T-helper 1 cell treated with Interleukin-12 subunit alpha and Interleukin-12 subunit beta and Interleukin-4 antibody, amounts not matched to agents 30 μg/mL and 1 μg/mL, for 36 hours (primary cell): ENCODE measurements around the gene SLC22A5.
"Not testable (repeated sequence)": the region's sequence is repeated elsewhere in the genome, so short reads cannot be mapped to it uniquely, and the experiment has no call there.

ENCODE experiments used
- H3K27ac Mint-ChIP-seq: one replicate; pipeline ENCODE4 v1.8.0; 2021; ENCODE audit warnings: mild to moderate bottlenecking, mixed read lengths
- H3K27me3 Mint-ChIP-seq: one replicate; pipeline ENCODE4 v1.8.0; 2021; ENCODE audit warnings: low read depth, mixed read lengths
- H3K36me3 Mint-ChIP-seq: one replicate; pipeline ENCODE4 v1.8.0; 2021; ENCODE audit warnings: low read depth, mixed read lengths
- H3K4me1 Mint-ChIP-seq: one replicate; pipeline ENCODE4 v1.8.0; 2021; ENCODE audit warnings: low read depth, mixed read lengths
- H3K4me3 Mint-ChIP-seq: one replicate; pipeline ENCODE4 v1.8.0; 2021; ENCODE audit warnings: mild to moderate bottlenecking, moderate library complexity, mixed read lengths
- H3K9me3 Mint-ChIP-seq: one replicate; pipeline ENCODE4 v1.8.0; 2021; ENCODE audit warnings: mixed read lengths

The SLC22A5 gene

GRCh38 chr5:132428484-132429462, 59.3 kb downstream of the SLC22A5 start:
- Mint-ChIP-seq H3K4me3 (peak overlapping the region; percentile 82), H3K27me3 (no peaks in the 10 kb centered on the region), H3K36me3 (peaks cover 60% of the 10 kb centered on the region), H3K9me3 (no peaks in the 10 kb centered on the region), H3K4me1 (peaks cover 88% of the 10 kb centered on the region), H3K27ac (peak overlapping the region; percentile 99)

- Mint-ChIP-seq H3K27me3 (no peaks in the 10 kb centered on the region), H3K4me3 (peak overlapping the region; percentile 32), H3K36me3 (peaks cover 61% of the 10 kb centered on the region), H3K9me3 (no peaks in the 10 kb centered on the region), H3K27ac (peak overlapping the region; percentile 99), H3K4me1 (peaks cover 86% of the 10 kb centered on the region)
Measured at GRCh38 chr5:132429463-132430440, 60.2 kb downstream of the SLC22A5 start.

GRCh38 chr5:132430746-132431145, 61.2 kb downstream of the SLC22A5 start:
- Mint-ChIP-seq H3K27me3 (no peaks in the 10 kb centered on the region), H3K9me3 (no peaks in the 10 kb centered on the region), H3K36me3 (peaks cover 64% of the 10 kb centered on the region), H3K4me1 (peaks cover 82% of the 10 kb centered on the region), H3K4me3 (no peak overlapping the region), H3K27ac (no peak overlapping the region)

- Mint-ChIP-seq H3K9me3 (no peaks in the 10 kb centered on the region), H3K4me1 (peaks cover 81% of the 10 kb centered on the region), H3K36me3 (peaks cover 63% of the 10 kb centered on the region), H3K4me3 (no peak overlapping the region), H3K27ac (peak overlapping the region; percentile 46), H3K27me3 (no peaks in the 10 kb centered on the region)
Measured at GRCh38 chr5:132431632-132432031, 62.1 kb downstream of the SLC22A5 start.

DNA sequence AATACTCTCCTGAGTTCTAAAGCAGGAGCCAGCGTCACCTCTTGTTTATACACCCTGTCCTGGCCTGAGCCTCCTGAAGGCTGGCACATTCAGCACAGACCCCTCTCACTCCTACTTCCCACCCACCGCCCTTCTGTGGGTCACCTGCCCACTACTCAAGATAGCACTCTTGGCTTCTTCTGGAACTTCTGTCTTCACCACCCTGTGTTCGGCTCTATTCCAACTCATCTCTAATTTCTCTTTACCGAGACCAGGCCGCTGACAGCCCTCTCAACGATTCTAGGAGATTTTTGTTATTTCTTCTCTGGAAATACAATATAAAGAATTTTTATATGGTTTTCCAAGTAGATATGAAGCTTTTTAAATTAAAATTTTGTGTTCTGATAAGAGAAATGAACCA, 63.6 kb downstream of the SLC22A5 start:
- H3K9me3 Mint-ChIP-seq, result no peaks in the 10 kb centered on the region
- peaks cover 61% of the 10 kb centered on the region for H3K36me3 Mint-ChIP-seq
- H3K4me3 Mint-ChIP-seq, result peak overlapping the region; percentile 36
- H3K27me3 Mint-ChIP-seq, result no peaks in the 10 kb centered on the region
- peaks cover 82% of the 10 kb centered on the region for H3K4me1 Mint-ChIP-seq
- H3K27ac Mint-ChIP-seq, result peak overlapping the region; percentile 47

DNA sequence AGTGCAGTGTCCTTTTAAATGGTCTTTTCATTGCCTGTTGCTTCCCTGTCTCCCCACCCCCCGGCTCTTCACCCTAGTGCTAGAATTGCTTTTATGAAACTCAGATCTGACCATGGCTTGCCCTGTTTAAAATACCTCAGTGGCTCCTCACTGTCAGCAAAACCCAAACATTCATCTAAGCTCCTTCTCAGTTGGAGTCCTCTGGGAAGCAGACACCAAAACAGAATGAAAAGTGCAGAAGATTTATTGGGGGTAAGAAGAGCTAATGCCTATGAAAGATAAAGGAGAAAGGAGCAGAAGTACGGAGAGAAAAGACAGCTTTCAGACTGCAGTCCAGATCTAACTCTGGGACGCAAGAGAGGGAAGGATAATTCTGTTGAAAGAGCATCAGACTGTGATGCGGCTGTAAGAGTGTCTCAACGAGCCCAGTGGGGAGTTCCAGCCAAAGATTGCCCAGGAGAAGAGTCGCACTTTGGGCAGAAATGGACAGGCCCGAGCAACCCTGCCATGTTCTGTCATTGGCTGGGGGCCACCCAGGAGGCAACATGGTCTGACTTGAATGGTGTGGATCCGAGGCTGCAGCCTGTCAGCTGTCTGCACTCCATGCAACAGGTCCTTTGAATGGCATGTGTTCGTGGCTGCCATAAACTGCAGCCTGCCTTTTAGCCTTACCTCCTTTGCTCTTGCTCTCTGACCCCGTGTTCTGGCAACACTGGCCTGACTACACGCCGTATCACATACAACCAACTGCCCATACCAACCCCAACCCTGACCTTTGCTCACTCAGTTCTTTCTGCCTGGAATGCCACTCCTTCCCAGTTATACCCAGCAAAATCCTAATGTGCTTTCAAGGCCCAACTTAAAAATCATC, 65.1 kb downstream of the SLC22A5 start:
- peaks cover 80% of the 10 kb centered on the region for H3K4me1 Mint-ChIP-seq
- no peaks in the 10 kb centered on the region for H3K27me3 Mint-ChIP-seq
- H3K9me3 Mint-ChIP-seq, result no peaks in the 10 kb centered on the region
- peak overlapping the region; percentile 22 for H3K27ac Mint-ChIP-seq
- H3K36me3 Mint-ChIP-seq, result peaks cover 58% of the 10 kb centered on the region
- H3K4me3 Mint-ChIP-seq, result no peak overlapping the region

DNA sequence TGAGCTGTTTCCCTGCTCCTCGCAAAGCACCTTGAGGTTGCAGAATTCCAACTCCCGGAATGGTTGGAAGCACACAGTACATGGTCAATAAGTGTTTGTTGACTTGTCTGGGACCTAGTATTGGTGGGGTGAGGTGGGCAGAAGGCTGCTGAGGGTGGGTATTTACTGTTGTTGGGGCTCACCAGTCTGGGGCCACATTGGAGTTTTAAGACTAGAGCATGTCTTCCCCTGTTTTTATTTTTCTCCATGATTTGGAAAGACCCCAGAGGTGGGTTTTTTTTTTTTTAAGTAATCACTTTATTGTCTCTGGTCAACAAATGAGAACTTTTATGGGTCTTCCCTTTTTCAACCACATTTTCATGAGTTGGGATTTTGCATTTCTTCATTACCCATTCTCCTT, 65.9 kb downstream of the SLC22A5 start:
- Mint-ChIP-seq H3K4me3 (no peak overlapping the region), H3K27ac (no peak overlapping the region), H3K36me3 (peaks cover 50% of the 10 kb centered on the region), H3K9me3 (no peaks in the 10 kb centered on the region), H3K4me1 (peaks cover 75% of the 10 kb centered on the region), H3K27me3 (no peaks in the 10 kb centered on the region)

DNA sequence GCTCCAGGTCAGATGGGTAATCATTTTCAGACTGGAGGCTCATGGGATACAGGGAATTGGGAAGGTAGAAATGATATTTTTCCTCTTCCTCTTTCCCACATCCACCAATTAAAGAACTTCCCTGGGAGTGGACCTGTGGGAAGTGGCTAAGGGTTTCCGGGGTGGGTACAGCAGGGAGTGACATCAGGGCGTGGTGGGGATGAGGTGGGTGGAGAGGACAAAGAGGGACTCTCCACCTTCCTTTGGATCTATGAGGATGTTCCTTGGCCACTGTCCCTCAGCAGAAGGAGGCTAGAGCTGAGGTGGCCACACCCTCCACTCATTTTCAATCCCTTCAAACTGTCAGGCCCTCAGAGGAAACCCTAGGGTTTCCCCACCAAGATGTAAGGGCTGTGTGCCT, 66.4 kb downstream of the SLC22A5 start:
- peaks cover 74% of the 10 kb centered on the region for H3K4me1 Mint-ChIP-seq
- H3K36me3 Mint-ChIP-seq, result peaks cover 46% of the 10 kb centered on the region
- peak overlapping the region; percentile 59 for H3K27ac Mint-ChIP-seq
- H3K4me3 Mint-ChIP-seq, result no peak overlapping the region
- H3K27me3 Mint-ChIP-seq, result no peaks in the 10 kb centered on the region
- no peaks in the 10 kb centered on the region for H3K9me3 Mint-ChIP-seq

GRCh38 chr5:132436936-132437335, 67.4 kb downstream of the SLC22A5 start:
- Mint-ChIP-seq H3K27ac (peak overlapping the region; percentile 84), H3K4me3 (peak overlapping the region; percentile 47), H3K36me3 (peaks cover 40% of the 10 kb centered on the region), H3K27me3 (no peaks in the 10 kb centered on the region), H3K4me1 (peaks cover 71% of the 10 kb centered on the region), H3K9me3 (no peaks in the 10 kb centered on the region)

GRCh38 chr5:132437604-132438266, 68.2 kb downstream of the SLC22A5 start:
- H3K27ac Mint-ChIP-seq, result peak overlapping the region; percentile 84
- no peaks in the 10 kb centered on the region for H3K27me3 Mint-ChIP-seq
- H3K36me3 Mint-ChIP-seq, result peaks cover 35% of the 10 kb centered on the region
- H3K4me3 Mint-ChIP-seq, result peak overlapping the region; percentile 47
- peaks cover 72% of the 10 kb centered on the region for H3K4me1 Mint-ChIP-seq
- H3K9me3 Mint-ChIP-seq, result no peaks in the 10 kb centered on the region

DNA sequence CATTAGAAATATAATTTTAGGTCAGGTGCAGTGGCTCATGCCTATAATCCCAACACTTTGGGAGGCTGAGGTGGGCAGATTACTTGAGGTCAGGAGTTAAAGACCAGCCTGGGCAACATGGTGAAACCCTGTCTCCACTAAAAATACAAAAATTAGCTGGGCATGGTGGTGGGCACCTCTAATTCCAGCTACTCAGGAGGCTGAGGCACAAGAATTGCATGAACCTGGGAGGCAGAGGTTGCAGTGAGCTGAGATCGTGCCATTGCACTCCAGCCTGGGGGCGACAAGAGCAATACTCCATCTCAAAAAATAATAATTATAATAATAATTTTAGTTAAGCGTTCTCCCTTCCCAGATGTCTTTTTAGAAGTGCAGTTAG, 68.7 kb downstream of the SLC22A5 start:
- Mint-ChIP-seq H3K4me1 (peaks cover 72% of the 10 kb centered on the region), H3K4me3 (peak overlapping the region; percentile 47)

GRCh38 chr5:132438917-132439316, 69.4 kb downstream of the SLC22A5 start:
- H3K27me3 Mint-ChIP-seq, result no peaks in the 10 kb centered on the region
- no peak overlapping the region for H3K4me3 Mint-ChIP-seq
- H3K27ac Mint-ChIP-seq, result peak overlapping the region; percentile 41
- no peaks in the 10 kb centered on the region for H3K9me3 Mint-ChIP-seq
- H3K4me1 Mint-ChIP-seq, result peaks cover 76% of the 10 kb centered on the region
- peaks cover 36% of the 10 kb centered on the region for H3K36me3 Mint-ChIP-seq

More for the DNA sequence above, 68.7 kb downstream of the SLC22A5 start:
- H3K27me3 Mint-ChIP-seq, H3K9me3 Mint-ChIP-seq: not testable (repeated sequence)
- Mint-ChIP-seq H3K27ac (peak overlapping the region; percentile 84), H3K36me3 (peaks cover 34% of the 10 kb centered on the region)

GRCh38 chr5:132439521-132440089, 70.1 kb downstream of the SLC22A5 start:
- H3K9me3 Mint-ChIP-seq, result no peaks in the 10 kb centered on the region
- peak overlapping the region; percentile 31 for H3K27ac Mint-ChIP-seq
- H3K4me1 Mint-ChIP-seq, result peaks cover 75% of the 10 kb centered on the region
- H3K27me3 Mint-ChIP-seq, result no peaks in the 10 kb centered on the region
- H3K36me3 Mint-ChIP-seq, result peaks cover 30% of the 10 kb centered on the region
- H3K4me3 Mint-ChIP-seq, result no peak overlapping the region
